HepG2 (cell line): ENCODE measurements around the gene ATP11A. TPM values are rescaled to one million over a fixed set of nuclear protein-coding genes. Genes with fewer than 3 reads are reported as not detected.

Experiments used
- KIAA2018 ChIP-seq: sonication (generic); formaldehyde crosslinking; IDR thresholded peaks from 2 replicates; pipeline ENCODE4 v1.5.0; 2020; ENCODE audit warnings: mild to moderate bottlenecking, missing genetic modification reagents, borderline replicate concordance
- NFE2L1 ChIP-seq: sonication (generic); formaldehyde crosslinking; IDR thresholded peaks from 2 replicates; pipeline ENCODE4 v1.4.0; 2020; ENCODE audit warnings: missing genetic modification reagents, mild to moderate bottlenecking, borderline replicate concordance
- NKX3-1 ChIP-seq: sonication (generic); formaldehyde crosslinking; IDR thresholded peaks from 2 replicates; pipeline ENCODE4 v1.5.0; 2020; ENCODE audit warnings: missing genetic modification reagents
- NPAS2 ChIP-seq: sonication (generic); formaldehyde crosslinking; IDR thresholded peaks from 2 replicates; pipeline ENCODE4 v1.8.0; 2022; ENCODE audit warnings: mild to moderate bottlenecking, missing genetic modification reagents, borderline replicate concordance
- POLR2A ChIP-seq, 2 experiments: IDR thresholded peaks; 2 replicates each; pipeline ENCODE4 v1.6.1; 2011; ENCODE audit warnings: low read depth in 2 of 2, low read length in 2 of 2, mild to moderate bottlenecking in 1 of 2, moderate library complexity in 1 of 2; ENCODE audit not compliant: insufficient read depth in 1 of 2
- RARA ChIP-seq: IDR thresholded peaks from 2 replicates; pipeline ENCODE4 v1.6.1; 2016; ENCODE audit warnings: missing genetic modification reagents, missing compliant biosample characterization
- SCMH1 ChIP-seq: sonication (generic); formaldehyde crosslinking; IDR thresholded peaks from 2 replicates; pipeline ENCODE4 v1.9.0; 2021; ENCODE audit warnings: missing genetic modification reagents, mild to moderate bottlenecking, borderline replicate concordance
- TFDP1 ChIP-seq: IDR thresholded peaks from 2 replicates; pipeline ENCODE4 v1.6.1; 2016; ENCODE audit warnings: missing compliant biosample characterization, missing genetic modification reagents, borderline replicate concordance
- WIZ ChIP-seq: sonication (generic); formaldehyde crosslinking; IDR thresholded peaks from 2 replicates; pipeline ENCODE4 v1.5.1; 2020; ENCODE audit warnings: mild to moderate bottlenecking, missing genetic modification reagents
- ZKSCAN5 ChIP-seq: sonication (generic); formaldehyde crosslinking; IDR thresholded peaks from 2 replicates; pipeline ENCODE4 v1.5.1; 2020; ENCODE audit warnings: mild to moderate bottlenecking, missing genetic modification reagents
- ZKSCAN8 ChIP-seq: IDR thresholded peaks from 2 replicates; pipeline ENCODE4 v1.6.1; 2016; ENCODE audit warnings: borderline replicate concordance, missing genetic modification reagents, missing compliant biosample characterization
- ZNF124 ChIP-seq: sonication (generic); formaldehyde crosslinking; IDR thresholded peaks from 2 replicates; pipeline ENCODE4 v1.4.0; 2020; ENCODE audit warnings: missing genetic modification reagents
- ZNF251 ChIP-seq: sonication (generic); formaldehyde crosslinking; IDR thresholded peaks from 2 replicates; pipeline ENCODE4 v1.9.0; 2021; ENCODE audit warnings: mild to moderate bottlenecking, missing genetic modification reagents
- ZNF256 ChIP-seq: sonication (generic); formaldehyde crosslinking; conservative IDR thresholded peaks from 2 replicates; pipeline ENCODE4 v1.4.0; 2020; ENCODE audit warnings: missing genetic modification reagents
- ZNF513 ChIP-seq: sonication (generic); formaldehyde crosslinking; conservative IDR thresholded peaks from 2 replicates; pipeline ENCODE4 v1.5.0; 2020; ENCODE audit warnings: missing genetic modification reagents
- ZNF768 ChIP-seq: sonication (generic); formaldehyde crosslinking; IDR thresholded peaks from 2 replicates; pipeline ENCODE4 v1.4.0; 2020; ENCODE audit warnings: missing genetic modification reagents
- polyA plus RNA-seq, 8 experiments: library from polyadenylated mRNA; depleted of rRNA in 3 of 8; stranded (reverse) in 7 of 8; unstranded in 1 of 8; fragments of >200 nt; fragmentation: Illumina TruSeq in 4 of 8; extraction: Trizol in 4 of 8; gene quantifications; 2 replicates each; pipeline versions ENCODE4 v1.2.1 to v1.2.3, GENCODE V29; 2011 to 2016; ENCODE audit warnings: low read depth in 4 of 8, missing spikeins in 1 of 8, mixed read lengths in 1 of 8; ENCODE audit not compliant: insufficient read depth in 1 of 8
- total RNA-seq, 5 experiments: library from RNA; depleted of rRNA; stranded (reverse); fragments of >200 nt; fragmentation: Illumina TruSeq; extraction: Trizol; gene quantifications; 2 replicates each; pipeline ENCODE4 v1.2.3, GENCODE V29; 2016; ENCODE audit warnings: low read depth in 1 of 5
- TF ChIP-seq, protein P1 (sequence below): sonication (generic); formaldehyde crosslinking; IDR thresholded peaks from 2 replicates; pipeline ENCODE4 v1.8.0; 2022; ENCODE audit warnings: missing genetic modification reagents, low read depth, mild to moderate bottlenecking, borderline replicate concordance
- TF ChIP-seq, protein P2 (sequence below): IDR thresholded peaks from 2 replicates; pipeline ENCODE4 v1.6.1; 2012; ENCODE audit warnings: inconsistent platforms

The ATP11A gene
- total and polyA plus RNA-seq, 2 of the 13 experiments (the other 11 are each of a cell fraction or from before 2014, with no cell fraction given) = 18.4 to 20.1 TPM

DNA sequence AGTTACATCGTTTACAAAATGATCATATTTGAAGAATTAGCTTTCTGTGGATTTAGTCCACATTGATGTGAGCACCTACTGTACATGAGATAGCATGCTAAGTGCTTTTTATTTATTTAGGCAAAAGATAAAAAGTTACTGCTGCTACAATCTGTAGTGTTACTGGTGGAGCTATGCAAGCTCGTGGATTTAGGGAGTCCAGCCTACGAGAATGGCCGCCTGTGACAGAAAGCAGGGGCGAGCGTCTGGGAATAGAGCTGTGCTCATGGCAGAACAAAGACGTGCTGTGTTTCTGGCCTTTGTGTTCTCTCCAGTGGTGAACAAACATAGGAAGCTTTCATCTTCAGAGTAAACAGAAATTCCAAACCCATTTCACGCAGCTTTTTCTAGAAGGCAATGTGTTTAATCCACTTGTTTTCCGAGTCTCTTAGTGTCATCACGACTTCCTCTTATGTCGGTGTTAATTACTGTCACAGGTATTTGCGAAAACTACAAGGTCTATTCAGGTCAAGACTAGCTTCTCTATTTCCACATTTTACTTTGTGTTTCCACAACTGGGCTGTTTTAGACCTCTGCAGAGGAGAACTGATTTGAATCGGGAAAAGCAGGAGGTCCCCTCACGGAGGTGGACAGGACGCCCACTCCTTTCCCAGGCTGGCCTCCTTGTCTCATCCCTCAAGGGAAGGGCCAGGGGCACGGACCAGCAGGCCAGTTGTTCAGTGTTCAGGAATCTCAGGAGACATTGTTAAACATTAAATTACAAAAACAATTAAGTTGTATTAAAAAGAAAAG, 67.3 kb downstream of the ATP11A start (continued):
- TF ChIP-seq, protein P1, sequence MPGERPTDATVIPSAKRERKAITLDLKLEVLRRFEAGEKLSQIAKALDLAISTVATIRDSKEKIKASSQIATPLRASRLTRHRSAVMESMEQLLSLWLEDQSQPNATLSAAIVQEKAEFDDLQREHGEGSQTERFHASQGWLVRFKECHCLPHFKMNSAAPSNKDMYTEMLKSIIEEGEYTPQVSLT (CRISPR knock-in tag) = no peak
- TF ChIP-seq SCMH1 (CRISPR knock-in tag) = no peak
- no peak; the same call in 1 of the 2 replicates for TF ChIP-seq WIZ (CRISPR knock-in tag)
- TF ChIP-seq NPAS2 (CRISPR knock-in tag) = no peak
- no peak for TF ChIP-seq KIAA2018 (CRISPR knock-in tag)
- TF ChIP-seq ZNF256 = no peak
- peak; percentile 44; the same call in 1 of the 2 replicates for TF ChIP-seq ZNF124 (CRISPR knock-in tag)
- no peak for TF ChIP-seq ZNF768 (CRISPR knock-in tag)
- TF ChIP-seq RARA (CRISPR knock-in tag) = peak; percentile 86
- no peak; a peak in 1 of 4 replicates for TF ChIP-seq POLR2A (IDR thresholded peaks at IDR 0.05; ENCODE audit: insufficient read depth in 1 of 2, low read depth in 2 of 2, low read length in 2 of 2)
- TF ChIP-seq ZKSCAN5 (CRISPR knock-in tag) = no peak
- TF ChIP-seq, protein P2, sequence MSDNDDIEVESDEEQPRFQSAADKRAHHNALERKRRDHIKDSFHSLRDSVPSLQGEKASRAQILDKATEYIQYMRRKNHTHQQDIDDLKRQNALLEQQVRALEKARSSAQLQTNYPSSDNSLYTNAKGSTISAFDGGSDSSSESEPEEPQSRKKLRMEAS = peak; percentile 15; the same call in 1 of the 2 replicates
- no peak for TF ChIP-seq ZNF513 (CRISPR knock-in tag)
- TF ChIP-seq ZNF251 (CRISPR knock-in tag) = no peak
- peak; percentile 67; the same call in 1 of the 2 replicates for TF ChIP-seq ZKSCAN8
- TF ChIP-seq TFDP1 (CRISPR knock-in tag) = no peak
- TF ChIP-seq NKX3-1 (CRISPR knock-in tag) = peak; percentile 68; the same call in 1 of the 2 replicates
- TF ChIP-seq NFE2L1 (CRISPR knock-in tag) = no peak
